GM18951 (cell line): ENCODE data around the gene TOX3.

ENCODE experiments used
- POLR2A ChIP-seq: IDR thresholded peaks from 4 replicates; pipeline ENCODE4 v1.6.1; 2011; ENCODE audit warnings: mild to moderate bottlenecking; ENCODE audit not compliant: insufficient read length, insufficient read depth; ENCODE audit errors: extremely low read depth
- in situ Hi-C: fragments of 300-500 bp; cut with MboI; formaldehyde crosslinking; loops from one replicate; pipeline ENCODE4 v1.12.0; 2022; ENCODE audit warnings: low sequenced_read_pairs, mixed read lengths, inconsistent platforms; ENCODE audit not compliant: unreplicated experiment

The TOX3 gene

GRCh38 chr16:52538511-52538910 lies 8.4 kb downstream of the TOX3 start:
- no peak for TF ChIP-seq POLR2A
- in situ Hi-C loops: no loop called here

GRCh38 chr16:52537516-52537915 lies 9.4 kb downstream of the TOX3 start:
- no peak for TF ChIP-seq POLR2A
- in situ Hi-C loops: no loop called here

- TF ChIP-seq POLR2A: no peak
- in situ Hi-C loops: no loop called here
Observed at GRCh38 chr16:52535076-52535475, 11.9 kb downstream of the TOX3 start.

- TF ChIP-seq POLR2A: no peak
Observed at GRCh38 chr16:52533296-52533695, 13.6 kb downstream of the TOX3 start.

GRCh38 chr16:52532384-52532783 lies 14.6 kb downstream of the TOX3 start:
- no peak for TF ChIP-seq POLR2A
- in situ Hi-C loops: no loop called here

More at GRCh38 chr16:52533296-52533695, 13.6 kb downstream of the TOX3 start:
- in situ Hi-C loops: no loop called here

GRCh38 chr16:52529226-52529625 lies 17.7 kb downstream of the TOX3 start:
- no peak for TF ChIP-seq POLR2A
- in situ Hi-C loops: no loop called here

GRCh38 chr16:52528393-52529065 lies 18.4 kb downstream of the TOX3 start:
- no peak for TF ChIP-seq POLR2A
- in situ Hi-C loops: no loop called here

GRCh38 chr16:52526830-52527229 lies 20.1 kb downstream of the TOX3 start:
- in situ Hi-C loops: no loop called here
- no peak for TF ChIP-seq POLR2A

GRCh38 chr16:52526116-52526828 lies 20.7 kb downstream of the TOX3 start:
- no peak for TF ChIP-seq POLR2A
- in situ Hi-C loops: no loop called here

- in situ Hi-C loops: no loop called here
- TF ChIP-seq POLR2A: no peak
Observed at GRCh38 chr16:52521570-52521969, 25.4 kb downstream of the TOX3 start.

- no peak for TF ChIP-seq POLR2A
- in situ Hi-C loops: no loop called here
Observed at GRCh38 chr16:52518884-52519283, 28.1 kb downstream of the TOX3 start.

GRCh38 chr16:52515068-52515671 lies 31.8 kb downstream of the TOX3 start:
- TF ChIP-seq POLR2A: no peak
- in situ Hi-C loops: no loop called here

GRCh38 chr16:52512297-52512987 lies 34.5 kb downstream of the TOX3 start:
- in situ Hi-C loops: no loop called here
- no peak for TF ChIP-seq POLR2A

- in situ Hi-C loops: no loop called here
Observed at GRCh38 chr16:52501746-52502145, 45.2 kb downstream of the TOX3 start.

GRCh38 chr16:52500963-52501362 lies 46.0 kb downstream of the TOX3 start:
- in situ Hi-C loops: no loop called here
- no peak for TF ChIP-seq POLR2A

More at GRCh38 chr16:52501746-52502145, 45.2 kb downstream of the TOX3 start:
- no peak for TF ChIP-seq POLR2A
